Stimulated activated CD8-positive, alpha-beta memory T cell treated with anti-CD3 and anti-CD28 coated beads, Interleukin-7, amount 100 ng/mL, for 48 hours (primary cell): ENCODE data around the gene ERBB2.
A peak's percentile ranks its signal among the peaks of the same experiment; 100 is the strongest.
"Not testable (repeated sequence)": the region's sequence is repeated elsewhere in the genome, so short reads cannot be mapped to it uniquely, and the experiment has no call there.

ENCODE experiments used
- DNase-seq, 2 donors: peaks; one replicate each; pipeline ENCODE4 v3.0.0-alpha.2; 2020; ENCODE audit warnings: low read depth in 1 of 2; ENCODE audit errors: extremely low read depth in 1 of 2

The ERBB2 gene

GRCh38 chr17:39756380-39757079 is 56.7 kb downstream of the ERBB2 start:
- DNase-seq: no peak

GRCh38 chr17:39757176-39757662 is 57.4 kb downstream of the ERBB2 start:
- no peak for DNase-seq

- DNase-seq: peak; percentile 59 to 73
These were observed 58.3 kb downstream of the ERBB2 start for GRCh38 chr17:39757931-39758873.

GRCh38 chr17:39759204-39759603 is 59.3 kb downstream of the ERBB2 start:
- no peak for DNase-seq

GRCh38 chr17:39761861-39762496 is 62.1 kb downstream of the ERBB2 start:
- no peak for DNase-seq

- no peak for DNase-seq
These were observed 63.4 kb downstream of the ERBB2 start for GRCh38 chr17:39763051-39763820.

- not testable (repeated sequence) for DNase-seq
These were observed 64.3 kb downstream of the ERBB2 start for GRCh38 chr17:39764171-39764570.

GRCh38 chr17:39765175-39765574 is 65.3 kb downstream of the ERBB2 start:
- no peak for DNase-seq

- no peak for DNase-seq
These were observed 65.9 kb downstream of the ERBB2 start for GRCh38 chr17:39765766-39766165.

- no peak for DNase-seq
These were observed 67.3 kb downstream of the ERBB2 start for GRCh38 chr17:39767147-39767546.

- DNase-seq: peak; percentile 39 to 66
These were observed 70.2 kb downstream of the ERBB2 start for GRCh38 chr17:39769974-39770587.

GRCh38 chr17:39772415-39772814 is 72.6 kb downstream of the ERBB2 start:
- no peak for DNase-seq

- DNase-seq: no peak
These were observed 73.4 kb downstream of the ERBB2 start for GRCh38 chr17:39772987-39773934.

GRCh38 chr17:39774047-39774446 is 74.2 kb downstream of the ERBB2 start:
- no peak for DNase-seq

- DNase-seq: no peak
These were observed 75.2 kb downstream of the ERBB2 start for GRCh38 chr17:39775031-39775430.

GRCh38 chr17:39776252-39776651 is 76.4 kb downstream of the ERBB2 start:
- no peak for DNase-seq

GRCh38 chr17:39777534-39778365 is 77.9 kb downstream of the ERBB2 start:
- no peak for DNase-seq
